HG03095 (cell line): Measurements from ENCODE around the gene OCIAD2.
"Not testable (repeated sequence)": the region's sequence is repeated elsewhere in the genome, so short reads cannot be mapped to it uniquely, and the experiment has no call there.

Source experiments
- ATAC-seq: cut with Tn5 transposase; IDR thresholded peaks from one replicate; pipeline ENCODE4 v1.9.1; 2021; ENCODE audit warnings: moderate library complexity; ENCODE audit not compliant: unreplicated experiment

Gene OCIAD2

GRCh38 chr4:48906206-48907173, at the start of gene OCIAD2:
TSS of gene OCIAD2 (minus strand) at chr4:48906774. CDS start at chr4:48904549, 2,225 bp downstream.
- peak; percentile 87 for ATAC-seq

GRCh38 chr4:48954314-48954713, 47.7 kb upstream of the OCIAD2 start:
- no peak for ATAC-seq

GRCh38 chr4:48949518-48950219, 43.1 kb upstream of the OCIAD2 start:
- no peak for ATAC-seq

GRCh38 chr4:48949086-48949485, 42.5 kb upstream of the OCIAD2 start:
- no peak for ATAC-seq

- no peak for ATAC-seq
Observed at GRCh38 chr4:48947731-48948130, 41.2 kb upstream of the OCIAD2 start.

GRCh38 chr4:48945981-48946380, 39.4 kb upstream of the OCIAD2 start:
- ATAC-seq: no peak

- no peak for ATAC-seq
Observed at GRCh38 chr4:48944756-48945241, 38.2 kb upstream of the OCIAD2 start.

- no peak for ATAC-seq
Observed at GRCh38 chr4:48944252-48944651, 37.7 kb upstream of the OCIAD2 start.

GRCh38 chr4:48943387-48943786, 36.8 kb upstream of the OCIAD2 start:
- no peak for ATAC-seq

- no peak for ATAC-seq
Observed at GRCh38 chr4:48939785-48940184, 33.2 kb upstream of the OCIAD2 start.

GRCh38 chr4:48938831-48939230, 32.3 kb upstream of the OCIAD2 start:
- no peak for ATAC-seq

GRCh38 chr4:48937033-48937432, 30.5 kb upstream of the OCIAD2 start:
- no peak for ATAC-seq

- no peak for ATAC-seq
Observed at GRCh38 chr4:48931459-48931858, 24.9 kb upstream of the OCIAD2 start.

- ATAC-seq: no peak
Observed at GRCh38 chr4:48930654-48931053, 24.1 kb upstream of the OCIAD2 start.

GRCh38 chr4:48924416-48924815, 17.8 kb upstream of the OCIAD2 start:
- no peak for ATAC-seq

- not testable (repeated sequence) for ATAC-seq
Observed at GRCh38 chr4:48923065-48923464, 16.5 kb upstream of the OCIAD2 start.

GRCh38 chr4:48914311-48914710, 7.7 kb upstream of the OCIAD2 start:
- no peak for ATAC-seq

- no peak for ATAC-seq
Observed at GRCh38 chr4:48913346-48913745, 6.8 kb upstream of the OCIAD2 start.

- ATAC-seq: no peak
Observed at GRCh38 chr4:48912349-48912748, 5.8 kb upstream of the OCIAD2 start.

GRCh38 chr4:48910511-48910910, 3.9 kb upstream of the OCIAD2 start:
- ATAC-seq: no peak

- ATAC-seq: no peak
Observed at GRCh38 chr4:48909697-48910096, 3.1 kb upstream of the OCIAD2 start.

GRCh38 chr4:48908687-48909086, 2.1 kb upstream of the OCIAD2 start:
- ATAC-seq: no peak
